ENCODE results near the gene PALM.

DNA sequence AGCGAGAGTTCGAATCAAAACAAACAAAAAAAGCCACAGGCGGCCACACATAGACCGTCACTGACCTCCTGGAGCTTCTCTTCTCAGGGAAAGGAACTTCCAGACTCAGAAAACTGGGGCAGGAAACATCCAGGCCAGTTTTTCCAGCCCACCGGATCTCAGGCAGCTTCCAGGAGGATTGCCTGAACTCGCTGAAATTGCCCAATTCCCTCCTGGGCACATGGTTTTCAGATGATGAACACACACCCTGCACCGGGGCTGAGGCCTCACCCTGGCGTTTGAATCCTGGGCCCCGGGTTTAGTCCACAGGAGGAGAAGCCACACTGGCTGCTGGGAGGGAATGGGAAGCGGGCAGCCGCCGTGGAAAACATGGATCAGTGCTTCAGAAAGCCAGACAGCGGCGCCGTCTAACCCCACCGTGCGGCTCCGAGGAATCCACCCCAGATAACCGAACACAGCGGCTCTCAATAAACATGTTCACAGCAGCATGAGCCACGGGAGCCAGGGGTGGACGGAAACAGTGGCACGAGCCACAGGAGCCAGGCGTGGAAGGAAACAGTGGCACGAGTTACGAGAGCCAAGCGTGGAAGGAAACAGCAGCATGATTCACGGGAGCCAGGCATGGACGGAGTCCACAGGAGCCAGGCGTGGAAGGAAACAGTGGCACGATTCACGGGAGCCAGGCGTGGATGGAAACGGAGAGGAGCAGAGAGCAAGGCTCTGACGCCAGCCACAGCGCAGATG lies 70.3 kb downstream of the PALM start:
- no peak for TF ChIP-seq POLR2AphosphoS5 (IDR thresholded peaks at IDR 0.05; ENCODE audit: low read depth, low read length)
- no peak for TF ChIP-seq POLR2A (IDR thresholded peaks at IDR 0.05; ENCODE audit: low read depth, low read length)

Measured in GM12892 (cell line).